AG04450 (cell line): ENCODE measurements around the gene VAMP5. TPM values are rescaled to one million over a fixed set of nuclear protein-coding genes. Genes with fewer than 3 reads are reported as not detected.

Experiments used
- CTCF ChIA-PET: fragments of 300-600, 350-600 bp; formaldehyde crosslinking; extraction: SDS; loops from one replicate; lab custom pipeline; 2022; ENCODE audit warnings: antibody characterized with exemption, inconsistent platforms; lab: Charles Lee
- POLR2A ChIA-PET: fragments of 350-600 bp; formaldehyde crosslinking; extraction: SDS; loops from one replicate; lab custom pipeline; 2021; ENCODE audit warnings: antibody characterized with exemption, inconsistent platforms; lab: Yijun Ruan, JAX
- DNase-seq: peaks from one replicate; pipeline ENCODE4 v3.0.0-alpha.2; 2011; ENCODE audit warnings: low read depth, low spot score
- H3K27ac ChIP-seq: one replicate; pipeline ENCODE4 v1.5.1; 2012; ENCODE audit warnings: low read depth, low read length, control low read depth
- H3K27me3 ChIP-seq: one replicate; pipeline ENCODE4 v1.6.0; 2012; ENCODE audit warnings: low read length; ENCODE audit not compliant: control insufficient read depth, insufficient read depth
- H3K4me3 ChIP-seq: 2 replicates; pipeline ENCODE4 v1.5.1; 2011; ENCODE audit warnings: mild to moderate bottlenecking, low read depth, low read length, control low read depth
- H3K9me3 ChIP-seq: 2 replicates; pipeline ENCODE4 v1.5.1; 2012; ENCODE audit warnings: low read length; ENCODE audit not compliant: control insufficient read depth, insufficient read depth
- CTCF ChIP-seq: IDR thresholded peaks from 2 replicates; pipeline ENCODE4 v1.5.1; 2011; ENCODE audit warnings: low read depth, low read length, control low read depth, inconsistent platforms
- polyA plus RNA-seq: library from polyadenylated mRNA; depleted of rRNA; stranded (reverse); fragments of >200 nt; gene quantifications from 2 replicates; pipeline ENCODE4 v1.2.3, GENCODE V29; 2011

VAMP5 gene
- polyA plus RNA-seq, 1 experiment = 100 TPM

- H3K27me3 ChIP-seq = no peaks in the 10 kb centered on the region
- ChIA-PET POLR2A (interaction anchor here (0.9 to 1.3 kb wide), 4 partner anchors 20 to 47 kb away, joined by 3 to 6 read pairs (median 4); partner anchors contain the start of genes MAT2A and USP39), CTCF (no interaction called here)
- H3K9me3 ChIP-seq = no peaks in the 10 kb centered on the region
- DNase-seq = no peak
- peak overlapping the region; percentile 72 for H3K27ac ChIP-seq
- no peak for TF ChIP-seq CTCF
- H3K4me3 ChIP-seq = no peak overlapping the region
Measured at GRCh38 chr2:85585781-85586105, 1.5 kb downstream of the VAMP5 start.

- Histone ChIP-seq H3K27ac (no peak overlapping the region), H3K4me3 (no peak overlapping the region), H3K9me3 (no peaks in the 10 kb centered on the region), H3K27me3 (no peaks in the 10 kb centered on the region)
- no peak for DNase-seq
- POLR2A ChIA-PET = interaction anchor here (0.7 kb wide), 1 partner anchor 49 kb away, joined by 3 read pairs; the partner anchor contains the start of gene MAT2A
- TF ChIP-seq CTCF = no peak
- CTCF ChIA-PET = interaction anchor here (0.6 kb wide), 1 partner anchor 27 kb away, joined by 3 read pairs; no protein-coding TSS in a partner anchor
Measured at GRCh38 chr2:85588236-85588635, 4.0 kb downstream of the VAMP5 start.

- no peak for DNase-seq
- Histone ChIP-seq H3K9me3 (no peaks in the 10 kb centered on the region), H3K27ac (no peak overlapping the region), H3K4me3 (no peak overlapping the region), H3K27me3 (no peaks in the 10 kb centered on the region)
- TF ChIP-seq CTCF = no peak
- POLR2A ChIA-PET = no interaction called here
- CTCF ChIA-PET = no interaction called here
Measured at GRCh38 chr2:85588645-85589044, 4.4 kb downstream of the VAMP5 start.

- H3K4me3 ChIP-seq = no peak overlapping the region
- POLR2A ChIA-PET = no interaction called here
- no peak overlapping the region for H3K27ac ChIP-seq
- CTCF ChIA-PET = interaction anchor here (0.6 kb wide), 1 partner anchor 17 kb away, joined by 6 read pairs; no protein-coding TSS in a partner anchor
- no peaks in the 10 kb centered on the region for H3K27me3 ChIP-seq
- no peak for DNase-seq
- H3K9me3 ChIP-seq = no peaks in the 10 kb centered on the region
- no peak for TF ChIP-seq CTCF
Measured at GRCh38 chr2:85589181-85589580, 5.0 kb downstream of the VAMP5 start.

- H3K9me3 ChIP-seq = no peaks in the 10 kb centered on the region
- DNase-seq = peak; percentile 79
- no peak overlapping the region for H3K4me3 ChIP-seq
- ChIA-PET CTCF (interaction anchor here (0.6 to 1.3 kb wide), 2 partner anchors 18 to 38 kb away, joined by 5 to 6 read pairs; no protein-coding TSS in a partner anchor), POLR2A (interaction anchor here (0.6 to 1.5 kb wide), 8 partner anchors 11 to 236 kb away, joined by 3 to 9 read pairs (median 4); partner anchors contain the start of genes C2orf68, ELMOD3, MAT2A and RETSAT)
- H3K27ac ChIP-seq = peak overlapping the region; percentile 95
- no peak for TF ChIP-seq CTCF
- no peaks in the 10 kb centered on the region for H3K27me3 ChIP-seq
Measured at GRCh38 chr2:85589982-85590791, 6.0 kb downstream of the VAMP5 start.
